Measurements from ENCODE around the gene CGN.
A peak's percentile ranks its signal among the peaks of the same experiment; 100 is the strongest.

The CGN gene

GRCh38 chr1:151510957-151511635, at the start of gene CGN:
TSS of gene CGN (plus strand) at chr1:151511387. CDS start at chr1:151518520, 7,133 bp downstream.
- Histone ChIP-seq H3K9me3 (no peaks in the 10 kb centered on the region), H3K4me1 (peaks cover 47% of the 10 kb centered on the region), H4K20me1 (no peaks in the 10 kb centered on the region), H3K36me3 (no peaks in the 10 kb centered on the region), H3K4me2 (peak within 1 kb of the TSS; percentile 93), H3K27ac (peak within 1 kb of the TSS; percentile 62), H3K4me3 (peak within 1 kb of the TSS; percentile 75), H3K9ac (peak within 1 kb of the TSS; percentile 75), H3K27me3 (no peaks in the 10 kb centered on the region)
- TF ChIP-seq Cebpa-rat (IDR thresholded peaks at IDR 0.05) = no peak

- H3K9me3 ChIP-seq = no peaks in the 10 kb centered on the region
- H3K9ac ChIP-seq = no peak overlapping the region
- no peak overlapping the region for H3K4me2 ChIP-seq
- no peak for TF ChIP-seq Cebpa-rat (IDR thresholded peaks at IDR 0.05)
- H3K36me3 ChIP-seq = no peaks in the 10 kb centered on the region
- H4K20me1 ChIP-seq = peaks cover 15% of the 10 kb centered on the region
- no peak overlapping the region for H3K4me3 ChIP-seq
- no peak overlapping the region for H3K27ac ChIP-seq
- H3K27me3 ChIP-seq = no peaks in the 10 kb centered on the region
- peaks cover 20% of the 10 kb centered on the region for H3K4me1 ChIP-seq
Observed at GRCh38 chr1:151461694-151462093, 49.5 kb upstream of the CGN start.

GRCh38 chr1:151465026-151465425, 46.2 kb upstream of the CGN start:
- no peak overlapping the region for H3K27ac ChIP-seq
- H3K36me3 ChIP-seq = no peaks in the 10 kb centered on the region
- H3K9me3 ChIP-seq = no peaks in the 10 kb centered on the region
- H4K20me1 ChIP-seq = no peaks in the 10 kb centered on the region
- H3K9ac ChIP-seq = no peak overlapping the region
- no peak for TF ChIP-seq Cebpa-rat (IDR thresholded peaks at IDR 0.05)
- peaks cover 2% of the 10 kb centered on the region for H3K4me1 ChIP-seq
- no peak overlapping the region for H3K4me2 ChIP-seq
- H3K27me3 ChIP-seq = no peaks in the 10 kb centered on the region
- H3K4me3 ChIP-seq = no peak overlapping the region

- Histone ChIP-seq H3K4me2 (no peak overlapping the region), H3K4me3 (no peak overlapping the region), H3K9ac (no peak overlapping the region)
Observed at GRCh38 chr1:151472856-151473731, 38.1 kb upstream of the CGN start.

GRCh38 chr1:151474745-151475144, 36.4 kb upstream of the CGN start:
- no peak overlapping the region for H3K9ac ChIP-seq

More at GRCh38 chr1:151472856-151473731, 38.1 kb upstream of the CGN start:
- Histone ChIP-seq H3K27ac (no peak overlapping the region), H4K20me1 (no peaks in the 10 kb centered on the region), H3K27me3 (no peaks in the 10 kb centered on the region; the same call in 1 of the 2 replicates), H3K4me1 (no peaks in the 10 kb centered on the region), H3K36me3 (no peaks in the 10 kb centered on the region), H3K9me3 (no peaks in the 10 kb centered on the region)
- TF ChIP-seq Cebpa-rat (IDR thresholded peaks at IDR 0.05) = no peak

GRCh38 chr1:151475175-151475574, 36.0 kb upstream of the CGN start:
- no peak for TF ChIP-seq Cebpa-rat (IDR thresholded peaks at IDR 0.05)
- Histone ChIP-seq H3K4me3 (no peak overlapping the region), H3K4me1 (no peaks in the 10 kb centered on the region), H3K4me2 (no peak overlapping the region), H3K27ac (no peak overlapping the region), H3K36me3 (no peaks in the 10 kb centered on the region), H3K27me3 (no peaks in the 10 kb centered on the region; the same call in 1 of the 2 replicates), H3K9me3 (no peaks in the 10 kb centered on the region), H4K20me1 (no peaks in the 10 kb centered on the region), H3K9ac (no peak overlapping the region)

More at GRCh38 chr1:151474745-151475144, 36.4 kb upstream of the CGN start:
- no peak for TF ChIP-seq Cebpa-rat (IDR thresholded peaks at IDR 0.05)
- Histone ChIP-seq H3K4me1 (no peaks in the 10 kb centered on the region), H3K9me3 (no peaks in the 10 kb centered on the region), H3K27ac (no peak overlapping the region), H3K27me3 (no peaks in the 10 kb centered on the region; the same call in 1 of the 2 replicates), H3K4me3 (no peak overlapping the region), H4K20me1 (no peaks in the 10 kb centered on the region), H3K4me2 (no peak overlapping the region), H3K36me3 (no peaks in the 10 kb centered on the region)

- no peak for TF ChIP-seq Cebpa-rat (IDR thresholded peaks at IDR 0.05)
- H3K36me3 ChIP-seq = no peaks in the 10 kb centered on the region
- H3K4me2 ChIP-seq = no peak overlapping the region
- no peak overlapping the region for H3K27ac ChIP-seq
- 0 out of 2 replicates have a peak, but pooled peaks cover 4% of the 10 kb centered on the region for H3K9me3 ChIP-seq
- no peaks in the 10 kb centered on the region for H4K20me1 ChIP-seq
- H3K27me3 ChIP-seq = no peaks in the 10 kb centered on the region; the same call in 1 of the 2 replicates
- no peak overlapping the region for H3K9ac ChIP-seq
- H3K4me1 ChIP-seq = no peaks in the 10 kb centered on the region
- H3K4me3 ChIP-seq = no peak overlapping the region
Observed at GRCh38 chr1:151476083-151476482, 35.1 kb upstream of the CGN start.

GRCh38 chr1:151477066-151477465, 34.1 kb upstream of the CGN start:
- H3K4me1 ChIP-seq = no peaks in the 10 kb centered on the region
- no peak overlapping the region for H3K27ac ChIP-seq
- no peak overlapping the region for H3K4me3 ChIP-seq
- H3K27me3 ChIP-seq = no peaks in the 10 kb centered on the region; the same call in 1 of the 2 replicates
- H3K9me3 ChIP-seq = peaks cover 12% of the 10 kb centered on the region
- no peak overlapping the region for H3K9ac ChIP-seq
- no peaks in the 10 kb centered on the region for H4K20me1 ChIP-seq
- no peaks in the 10 kb centered on the region for H3K36me3 ChIP-seq
- H3K4me2 ChIP-seq = no peak overlapping the region
- TF ChIP-seq Cebpa-rat (IDR thresholded peaks at IDR 0.05) = no peak

GRCh38 chr1:151478140-151478812, 32.9 kb upstream of the CGN start:
- H3K4me1 ChIP-seq = no peaks in the 10 kb centered on the region
- TF ChIP-seq Cebpa-rat (IDR thresholded peaks at IDR 0.05) = no peak
- H3K27ac ChIP-seq = no peak overlapping the region
- no peaks in the 10 kb centered on the region; the same call in 1 of the 2 replicates for H3K27me3 ChIP-seq
- H3K9ac ChIP-seq = no peak overlapping the region
- no peaks in the 10 kb centered on the region for H3K36me3 ChIP-seq
- H3K9me3 ChIP-seq = peaks cover 16% of the 10 kb centered on the region
- H4K20me1 ChIP-seq = no peaks in the 10 kb centered on the region
- no peak overlapping the region for H3K4me3 ChIP-seq
- no peak overlapping the region for H3K4me2 ChIP-seq
